H1 (cell line): Measurements from ENCODE around the gene C1QTNF1. TPM values are rescaled to one million over a fixed set of nuclear protein-coding genes. Genes with fewer than 3 reads are reported as not detected.

Source experiments
- CEBPB ChIP-seq: IDR thresholded peaks from 2 replicates; pipeline ENCODE4 v1.6.1; 2012; ENCODE audit warnings: low read depth, low read length
- EGR1 ChIP-seq: IDR thresholded peaks from 2 replicates; pipeline ENCODE4 v1.6.1; 2011; ENCODE audit warnings: low read depth, low read length, borderline replicate concordance
- HDAC2 ChIP-seq, 2 experiments: fragments of 300-600 bp in 1 of 2; sonication (generic) in 1 of 2; IDR thresholded peaks; 2 replicates each; pipeline ENCODE4 v1.6.1; 2011 to 2012; ENCODE audit warnings: low read depth in 2 of 2, low read length in 2 of 2, mild to moderate bottlenecking in 2 of 2, moderate library complexity in 2 of 2, borderline replicate concordance in 1 of 2, inconsistent platforms in 1 of 2
- JUND ChIP-seq: IDR thresholded peaks from 2 replicates; pipeline ENCODE4 v1.6.1; 2011; ENCODE audit warnings: mild to moderate bottlenecking, improper control_type of control experiment, low read length
- MAFK ChIP-seq: IDR thresholded peaks from 2 replicates; pipeline ENCODE4 v1.6.1; 2012; ENCODE audit warnings: low read depth, mild to moderate bottlenecking, improper control_type of control experiment, low read length
- PHF8 ChIP-seq: fragments of 200-600 bp; sonication (generic); conservative IDR thresholded peaks from 2 replicates; pipeline ENCODE4 v1.7.1; 2012; ENCODE audit warnings: low read depth, mild to moderate bottlenecking, inconsistent platforms, low read length, moderate library complexity
- polyA plus RNA-seq, 7 experiments: library from polyadenylated mRNA; depleted of rRNA in 3 of 7; stranded (reverse) in 5 of 7; unstranded in 2 of 7; fragments of >200 nt in 5 of 7; fragments of 200-250 nt in 2 of 7; gene quantifications; 1 replicate in 5 of 7; 2 replicates in 1 of 7; 4 replicates in 1 of 7; pipeline versions ENCODE4 v1.2.1 to v1.2.3, GENCODE V29; 2011 to 2013; ENCODE audit warnings: missing spikeins in 2 of 7, mixed read lengths in 2 of 7
- total RNA-seq: library from RNA; stranded (reverse); fragmentation: NEBNext Ultra II Directional; extraction: Animal tissue kit (Norgen Biotek cat#: 25700); gene quantifications from 2 replicates; pipeline ENCODE4 v1.2.1, GENCODE V29; 2021

C1QTNF1 gene
- total and polyA plus RNA-seq, 2 of the 8 experiments (the other 6 are each of a cell fraction or from before 2014, with no cell fraction given) = 1.5 to 2.5 TPM

DNA sequence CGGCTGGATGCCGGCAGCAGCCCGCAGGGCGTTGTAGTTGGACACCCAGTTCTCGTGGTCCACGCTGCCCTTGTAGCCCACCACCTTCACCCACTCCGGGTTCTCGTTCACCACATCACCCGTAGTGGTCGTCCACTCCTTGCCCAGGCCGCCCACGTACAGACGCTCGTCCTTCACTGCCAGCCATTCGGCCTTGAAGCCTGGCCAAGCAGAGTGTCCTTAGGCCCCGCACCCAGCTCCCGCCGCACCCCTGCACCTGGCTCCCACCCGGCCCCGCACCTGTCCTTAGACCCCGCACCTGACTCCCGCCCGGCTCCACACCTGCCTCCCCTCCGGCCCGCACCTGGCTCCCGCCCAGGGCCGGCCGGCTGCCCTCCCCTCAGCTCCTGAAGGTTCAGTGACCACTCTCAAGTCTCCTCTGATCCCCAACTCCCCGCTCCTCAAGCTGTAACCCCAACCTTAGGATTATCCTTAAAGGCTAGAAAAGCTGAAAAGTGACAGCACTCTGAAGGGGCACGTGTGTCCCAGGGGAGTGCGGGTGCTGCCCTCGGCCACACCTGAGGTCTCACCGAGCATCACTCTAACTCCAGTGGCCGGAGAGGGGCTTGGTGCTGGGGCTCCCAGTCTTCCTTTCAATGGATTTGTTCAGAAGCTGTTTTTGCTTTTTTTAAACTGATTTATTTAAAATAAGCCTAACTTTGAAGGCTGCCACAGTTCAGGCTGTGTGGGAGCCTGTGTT lies 28.8 kb upstream of the C1QTNF1 start (continued):
- TF ChIP-seq MAFK (no peak), EGR1 (no peak), PHF8 (no peak), CEBPB (no peak), JUND (no peak), HDAC2 (IDR thresholded peaks at IDR 0.05; ENCODE audit: borderline replicate concordance in 1 of 2, low read depth in 2 of 2, low read length in 2 of 2) (no peak)
